SH-SY5Y (cell line): ENCODE measurements around the gene AKAP12.

Source experiments
- GATA2 ChIP-seq: IDR thresholded peaks from 2 replicates; pipeline ENCODE4 v1.6.1; 2011; ENCODE audit warnings: mild to moderate bottlenecking, low read depth, low read length
- GATA3 ChIP-seq: IDR thresholded peaks from 2 replicates; pipeline ENCODE4 v1.6.1; 2011; ENCODE audit warnings: low read depth, mild to moderate bottlenecking, low read length, moderate library complexity

AKAP12 gene

DNA sequence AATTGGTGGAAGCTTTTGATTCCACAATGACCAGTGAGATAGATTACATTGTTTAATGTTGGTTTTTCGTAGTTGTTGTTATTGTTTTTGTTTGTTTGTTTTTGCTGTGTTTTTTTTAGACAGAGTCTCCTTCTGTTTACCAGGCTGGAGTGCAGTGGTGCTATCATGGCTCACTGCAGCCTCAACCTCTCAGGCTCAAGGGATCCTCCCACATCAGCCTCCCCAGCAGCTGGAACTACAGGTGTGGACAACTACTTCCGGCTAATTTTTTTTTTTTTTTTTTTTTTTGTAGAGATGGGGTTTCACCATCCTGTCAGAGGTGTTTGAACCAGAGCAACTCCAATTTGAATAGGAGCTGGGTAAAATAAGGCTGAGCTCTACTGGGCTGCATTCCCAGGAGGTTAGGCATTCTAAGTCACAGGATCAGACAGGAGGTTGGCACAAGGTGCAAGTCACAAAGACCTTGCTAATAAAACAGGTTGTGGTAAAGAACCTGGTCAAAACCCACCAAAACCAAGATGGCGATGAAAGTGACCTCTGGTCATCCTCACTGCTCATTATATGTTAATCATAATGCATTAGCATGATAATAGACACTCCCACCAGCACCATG is 10.9 kb upstream of the AKAP12 start:
- no peak for TF ChIP-seq GATA3
- TF ChIP-seq GATA2 = no peak

DNA sequence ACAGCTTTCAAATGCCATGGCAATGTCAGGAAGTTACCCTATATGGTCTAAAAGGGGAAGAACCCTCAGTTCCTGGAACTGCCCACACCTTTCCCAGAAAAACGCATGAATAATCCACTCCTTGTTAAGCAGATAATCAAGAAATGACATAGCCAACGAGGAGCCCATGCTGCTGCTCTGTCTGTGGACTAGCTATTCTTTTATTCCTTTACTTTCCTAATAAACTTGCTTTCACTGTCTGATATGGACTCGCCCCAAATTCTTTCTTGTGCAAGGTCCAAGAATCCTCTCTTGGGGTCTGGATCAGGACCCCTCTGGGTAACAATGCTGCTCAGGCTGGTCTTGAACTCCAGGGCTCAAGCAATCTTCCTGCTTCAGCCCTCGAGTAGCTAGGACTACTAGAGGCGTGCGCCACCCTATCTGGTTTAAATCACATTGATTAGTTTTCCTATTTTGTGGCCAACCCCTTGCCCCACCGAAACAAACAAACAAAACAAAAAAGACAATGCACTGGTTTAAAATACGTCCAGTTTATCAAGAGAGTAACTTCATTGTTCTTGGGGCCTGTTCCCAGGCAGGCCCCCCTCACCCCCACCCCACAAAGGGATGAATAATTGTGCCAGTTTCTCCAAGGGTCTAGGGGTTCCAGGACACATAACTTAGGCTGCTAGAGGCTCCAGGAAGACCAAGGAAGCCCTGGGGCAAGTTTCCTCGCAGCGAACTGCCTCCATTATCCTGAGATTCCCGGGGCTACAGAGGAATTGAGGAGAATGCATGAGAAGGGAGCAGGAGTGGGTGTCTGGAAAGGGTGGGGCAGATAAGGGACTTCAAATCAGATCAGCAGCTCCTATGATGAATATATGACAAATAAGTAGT is 10.1 kb upstream of the AKAP12 start:
- TF ChIP-seq GATA3 = no peak
- TF ChIP-seq GATA2 = no peak

DNA sequence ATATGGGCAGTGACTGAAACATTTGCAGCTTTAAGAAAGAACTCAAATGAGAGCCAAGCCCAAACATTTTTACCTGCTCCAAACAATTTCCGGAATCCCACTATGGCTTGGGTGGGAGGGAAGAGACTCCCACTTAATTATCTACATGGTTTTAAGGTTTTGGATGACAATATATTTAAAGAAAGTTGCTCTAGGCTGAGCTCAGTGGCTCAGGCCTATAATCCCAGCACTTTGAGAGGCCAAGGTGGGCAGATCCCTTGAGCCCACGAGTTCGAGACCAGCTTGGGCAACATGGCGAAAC is 9.5 kb upstream of the AKAP12 start:
- TF ChIP-seq GATA2 = no peak
- no peak for TF ChIP-seq GATA3

DNA sequence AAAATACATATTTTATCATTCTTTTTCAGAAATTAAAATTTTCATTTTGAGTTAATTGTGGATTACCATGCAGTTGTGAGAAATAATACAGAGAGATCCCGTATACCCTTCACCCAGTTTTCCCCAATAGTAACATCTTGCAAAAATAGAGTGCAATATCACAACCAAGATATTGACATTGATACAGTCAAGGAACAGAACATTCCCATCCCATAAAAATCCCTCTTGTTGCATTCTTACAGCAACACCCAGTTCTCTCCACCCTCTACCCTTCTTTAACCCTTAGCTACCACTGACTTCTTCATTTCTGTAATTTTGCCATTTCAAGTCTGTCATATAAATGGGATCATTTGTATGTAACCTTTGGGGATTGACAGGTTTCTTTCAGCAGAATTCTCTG is 6.9 kb upstream of the AKAP12 start:
- TF ChIP-seq GATA3 (no peak), GATA2 (no peak)

DNA sequence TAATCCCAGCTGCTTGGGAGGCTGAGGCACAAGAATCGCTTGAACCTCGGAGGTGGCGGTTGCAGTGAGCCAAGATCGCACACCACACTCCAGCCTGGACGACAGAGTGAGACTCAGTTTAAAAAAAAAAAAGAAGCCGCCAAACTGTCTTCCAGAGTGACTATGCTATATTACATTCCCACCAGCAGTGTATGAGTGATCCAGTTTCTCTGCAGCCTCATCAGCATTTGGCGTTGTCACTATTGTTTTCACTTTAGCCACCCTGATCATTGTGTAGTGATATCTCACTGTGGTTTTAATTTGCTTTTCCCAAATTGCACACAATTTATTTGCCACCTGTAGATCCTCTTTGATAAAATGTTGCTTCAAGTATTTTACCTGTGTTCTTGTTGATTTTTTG is 6.0 kb upstream of the AKAP12 start:
- no peak for TF ChIP-seq GATA3
- no peak for TF ChIP-seq GATA2

DNA sequence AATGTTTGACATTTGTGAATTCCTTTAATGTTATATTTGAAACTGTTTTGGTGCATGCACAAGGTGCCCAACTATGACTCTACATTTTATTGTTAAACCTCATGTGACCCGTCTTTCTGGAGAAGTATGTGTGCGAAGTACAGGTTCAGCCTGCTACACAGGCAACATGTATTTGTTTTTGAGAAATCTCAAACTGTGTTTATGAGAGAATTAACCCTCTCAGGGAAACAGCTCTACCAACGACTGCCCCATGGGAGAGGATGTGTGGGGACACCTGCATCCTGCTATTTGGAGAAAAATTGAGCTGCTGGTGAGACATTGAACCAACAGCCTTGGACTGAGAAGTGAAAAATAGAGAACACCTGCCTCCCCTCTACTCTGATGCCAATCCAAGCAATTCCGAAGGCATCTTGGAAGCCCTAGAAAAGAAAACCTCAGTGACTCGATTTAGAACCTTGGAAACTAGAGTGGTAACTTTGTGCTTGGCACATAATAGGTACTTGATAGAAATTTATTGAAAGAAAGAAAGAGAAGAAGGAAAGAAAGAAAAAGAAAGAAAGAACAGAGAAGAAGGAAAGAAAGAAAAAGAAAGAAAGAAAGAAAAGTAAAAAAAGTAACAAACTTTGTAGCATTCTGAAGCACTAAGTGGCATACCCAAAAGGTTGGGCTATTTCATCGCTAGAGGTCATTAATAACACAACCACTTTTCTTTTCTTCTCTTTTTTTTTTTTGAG is 2.9 kb upstream of the AKAP12 start:
- no peak for TF ChIP-seq GATA3
- TF ChIP-seq GATA2 = no peak

DNA sequence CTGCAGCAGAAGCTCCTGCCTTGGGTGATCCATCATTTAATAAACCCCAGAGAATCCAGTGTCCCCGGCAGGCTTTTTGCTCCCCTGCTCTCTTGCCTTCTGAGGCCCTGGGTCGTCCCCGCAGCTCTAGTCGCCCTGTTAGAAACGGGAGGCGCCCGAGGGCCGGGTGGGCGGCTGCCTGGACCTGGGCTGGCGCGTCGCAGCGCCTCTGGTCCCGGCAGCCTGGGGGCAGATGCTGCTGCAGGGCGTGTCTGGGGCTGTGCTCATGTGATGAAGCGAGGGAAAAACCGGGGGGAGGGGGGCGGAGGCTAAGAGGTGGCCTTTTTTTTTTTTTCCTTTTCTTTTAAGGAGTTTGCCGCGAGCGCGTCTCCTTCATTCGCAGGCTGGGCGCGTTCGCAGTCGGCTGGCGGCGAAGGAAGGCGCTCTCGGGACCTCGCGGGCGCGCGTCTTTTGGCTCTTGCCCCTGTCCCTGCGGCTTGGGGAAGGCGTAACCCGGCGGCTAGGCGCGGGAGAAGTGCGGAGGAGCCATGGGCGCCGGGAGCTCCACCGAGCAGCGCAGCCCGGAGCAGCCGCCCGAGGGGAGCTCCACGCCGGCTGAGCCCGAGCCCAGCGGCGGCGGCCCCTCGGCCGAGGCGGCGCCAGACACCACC is 394 bp downstream of the AKAP12 start:
- TF ChIP-seq GATA2 = no peak
- no peak for TF ChIP-seq GATA3

DNA sequence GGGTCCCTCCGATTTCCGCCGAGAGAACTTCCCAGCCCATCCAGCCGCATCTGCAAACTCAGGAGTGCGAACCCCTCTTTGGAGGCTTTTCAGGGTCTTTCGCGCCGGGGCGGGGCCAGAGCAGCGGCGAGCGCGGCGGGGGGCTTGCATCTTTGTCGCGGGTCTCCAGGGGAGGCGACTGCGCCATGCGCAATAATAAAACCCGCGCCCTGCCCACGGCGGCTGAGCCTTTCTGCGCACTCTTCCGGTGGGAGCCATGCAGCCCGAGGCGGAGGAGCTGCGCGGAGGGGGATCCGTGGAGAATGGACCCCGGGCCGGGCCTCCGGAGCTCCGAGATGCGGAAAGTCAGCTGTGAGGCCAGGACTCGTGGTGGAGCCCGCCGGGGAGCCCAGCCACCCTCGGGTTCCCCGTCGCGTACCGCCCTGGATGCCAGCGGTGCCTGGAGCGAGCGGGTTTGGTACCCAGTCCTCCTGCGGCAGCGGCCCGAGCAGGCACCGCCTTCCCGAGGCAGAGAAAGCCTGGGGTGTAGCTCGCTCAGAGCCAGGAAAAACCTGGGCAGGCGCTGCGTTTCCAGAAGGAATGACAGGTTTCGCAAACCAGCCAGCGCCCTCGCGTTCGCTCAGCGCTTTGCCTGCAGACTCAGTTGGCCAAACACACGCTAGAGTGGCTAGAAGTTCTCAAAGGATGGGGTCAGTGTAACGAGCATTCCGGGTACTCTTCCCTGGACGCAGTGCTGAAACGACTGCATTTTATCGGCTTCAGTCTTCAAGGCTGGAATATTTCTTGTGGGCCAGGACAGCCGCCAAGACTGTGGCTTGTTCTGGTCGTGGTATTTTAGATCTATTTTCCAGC is 1.2 kb downstream of the AKAP12 start:
- no peak for TF ChIP-seq GATA2
- no peak for TF ChIP-seq GATA3

DNA sequence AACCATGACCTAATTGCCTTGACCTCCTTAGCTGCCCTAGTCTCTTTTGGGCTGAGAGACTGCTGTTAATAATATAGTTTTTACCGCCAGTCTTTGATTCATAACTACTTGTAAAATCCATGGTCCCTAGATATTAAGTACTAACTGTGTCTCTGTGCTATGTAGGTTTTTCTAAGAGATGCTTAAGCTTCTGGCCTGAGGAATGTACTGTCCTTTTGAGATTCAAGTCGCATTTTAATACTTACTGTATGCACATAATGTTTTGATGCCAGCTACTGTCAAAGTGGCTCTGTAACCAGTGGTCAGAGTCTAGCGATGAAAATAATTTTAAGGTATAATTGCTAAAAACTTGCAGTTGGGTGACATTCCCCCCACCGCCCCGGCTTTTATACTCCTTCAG is 2.1 kb downstream of the AKAP12 start:
- no peak for TF ChIP-seq GATA2
- no peak for TF ChIP-seq GATA3

DNA sequence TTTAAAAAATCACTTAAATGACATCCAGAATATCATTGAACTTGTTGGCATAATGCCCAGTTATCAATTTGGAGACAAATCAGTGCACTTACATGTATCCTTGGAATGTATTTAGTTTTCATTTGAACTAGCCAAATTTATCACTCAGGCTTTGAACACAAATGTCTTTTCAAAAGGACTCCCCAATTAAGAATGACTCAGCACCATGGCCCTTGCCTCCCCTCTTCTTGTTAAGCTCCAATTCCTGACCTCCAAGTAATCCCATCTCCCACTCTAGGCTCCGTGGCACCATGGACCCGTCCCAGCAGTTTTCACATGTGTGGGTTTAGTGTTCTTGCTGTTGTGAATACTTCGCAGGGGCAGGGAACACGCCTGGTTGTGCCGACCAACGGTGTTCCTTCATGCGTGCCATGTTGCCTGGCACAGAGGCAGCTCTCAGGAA is 2.7 kb downstream of the AKAP12 start:
- TF ChIP-seq GATA2 (no peak), GATA3 (no peak)

DNA sequence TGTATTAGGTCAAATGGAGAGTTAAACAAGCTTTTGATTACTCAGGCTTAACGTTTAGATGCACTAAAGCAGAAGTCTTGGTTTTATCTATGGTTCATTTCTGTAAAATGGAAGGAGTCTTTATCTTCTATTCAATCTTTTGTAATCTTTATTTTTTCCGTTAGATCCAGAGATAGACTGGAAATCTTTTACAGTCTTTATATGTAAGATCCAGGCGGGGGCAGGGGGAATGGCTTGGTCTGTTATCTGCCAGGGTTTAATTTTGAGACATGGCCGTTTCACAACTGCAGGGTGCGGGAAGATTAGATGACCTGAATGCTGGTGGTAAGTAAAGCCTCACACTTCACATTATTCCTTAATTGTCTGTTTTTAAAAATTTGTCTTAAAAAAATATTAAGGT is 3.7 kb downstream of the AKAP12 start:
- TF ChIP-seq GATA2 (no peak), GATA3 (no peak)

DNA sequence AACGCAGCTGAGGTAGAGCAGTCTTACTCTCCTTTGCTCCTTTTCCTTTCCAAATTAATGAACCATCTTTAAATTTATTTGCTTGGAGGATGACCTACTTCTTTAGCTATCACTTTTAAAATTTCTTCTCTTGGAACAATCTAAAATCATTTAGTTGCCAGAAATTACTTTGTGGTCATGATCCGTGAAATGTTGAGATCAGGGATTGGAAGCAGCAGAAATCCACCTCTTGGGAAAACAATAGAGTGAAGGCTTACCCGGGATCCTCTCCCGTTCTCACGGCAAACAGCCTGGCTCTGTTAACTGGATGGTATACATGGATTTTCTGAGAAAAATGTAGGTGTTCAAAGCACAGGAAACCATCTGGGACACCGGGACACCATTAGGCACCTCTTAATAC is 7.7 kb downstream of the AKAP12 start:
- TF ChIP-seq GATA2 (no peak), GATA3 (no peak)

DNA sequence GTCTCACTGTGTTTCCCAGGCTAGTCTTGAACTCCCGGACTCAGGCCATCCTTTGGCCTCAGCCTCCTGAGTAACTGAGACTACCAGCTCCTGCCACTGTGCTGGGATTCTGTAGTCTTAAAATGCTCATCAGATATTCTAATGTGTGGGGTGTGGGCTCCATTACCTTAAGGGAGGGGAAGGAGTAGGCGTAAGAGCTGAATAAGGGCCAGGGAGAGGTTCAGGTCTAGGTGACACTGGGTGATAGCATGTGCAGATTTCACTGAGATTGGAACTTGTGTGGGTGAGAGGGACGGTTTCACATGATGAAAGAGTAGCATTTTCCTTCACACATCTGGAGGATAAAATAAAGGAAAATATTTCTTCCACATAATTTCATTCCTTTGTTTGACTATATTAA is 8.5 kb downstream of the AKAP12 start:
- TF ChIP-seq GATA2 (no peak), GATA3 (no peak)
